ENCODE data around the gene DLX2.

- TF ChIP-seq, protein P1, sequence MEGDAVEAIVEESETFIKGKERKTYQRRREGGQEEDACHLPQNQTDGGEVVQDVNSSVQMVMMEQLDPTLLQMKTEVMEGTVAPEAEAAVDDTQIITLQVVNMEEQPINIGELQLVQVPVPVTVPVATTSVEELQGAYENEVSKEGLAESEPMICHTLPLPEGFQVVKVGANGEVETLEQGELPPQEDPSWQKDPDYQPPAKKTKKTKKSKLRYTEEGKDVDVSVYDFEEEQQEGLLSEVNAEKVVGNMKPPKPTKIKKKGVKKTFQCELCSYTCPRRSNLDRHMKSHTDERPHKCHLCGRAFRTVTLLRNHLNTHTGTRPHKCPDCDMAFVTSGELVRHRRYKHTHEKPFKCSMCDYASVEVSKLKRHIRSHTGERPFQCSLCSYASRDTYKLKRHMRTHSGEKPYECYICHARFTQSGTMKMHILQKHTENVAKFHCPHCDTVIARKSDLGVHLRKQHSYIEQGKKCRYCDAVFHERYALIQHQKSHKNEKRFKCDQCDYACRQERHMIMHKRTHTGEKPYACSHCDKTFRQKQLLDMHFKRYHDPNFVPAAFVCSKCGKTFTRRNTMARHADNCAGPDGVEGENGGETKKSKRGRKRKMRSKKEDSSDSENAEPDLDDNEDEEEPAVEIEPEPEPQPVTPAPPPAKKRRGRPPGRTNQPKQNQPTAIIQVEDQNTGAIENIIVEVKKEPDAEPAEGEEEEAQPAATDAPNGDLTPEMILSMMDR (IDR thresholded peaks at IDR 0.05): no peak
- no peak for TF ChIP-seq EP300 (IDR thresholded peaks at IDR 0.05)
- TF ChIP-seq POLR2A (IDR thresholded peaks at IDR 0.05; ENCODE audit: low read depth): no peak
- TF ChIP-seq POLR2AphosphoS5 (IDR thresholded peaks at IDR 0.05): no peak
Measured at GRCh38 chr2:172062402-172063004, 40.2 kb downstream of the DLX2 start.
